H1 (cell line): ENCODE data around the gene MYOZ2. TPM values are rescaled to one million over a fixed set of nuclear protein-coding genes. Genes with fewer than 3 reads are reported as not detected.

Source experiments
- CTCF ChIA-PET: fragments of 300-600 bp; sonication (Branson Sonifier 250); formaldehyde crosslinking; loops from one replicate; lab custom pipeline; 2021; ENCODE audit not compliant: partially characterized antibody; lab: Charles Lee
- POLR2A ChIA-PET: fragments of 300-600 bp; sonication (Branson Sonifier 250); formaldehyde crosslinking; loops from one replicate; lab custom pipeline; 2021; ENCODE audit warnings: inconsistent platforms; ENCODE audit not compliant: partially characterized antibody; lab: Charles Lee
- DNase-seq, 2 experiments: peaks; one replicate each; pipeline versions ENCODE4 v3.0.0 to v3.0.0-alpha.2; 2010 to 2022; ENCODE audit warnings: low spot score in 2 of 2, low read depth in 1 of 2, mixed read lengths in 1 of 2
- FAIRE-seq: peaks from 2 replicates; lab custom pipeline; 2011; peaks lifted over from hg19 to GRCh38; lab: Jason Lieb, UNC
- H2AFZ ChIP-seq: 2 replicates; pipeline ENCODE4 v1.8.1; 2012; ENCODE audit warnings: low read length, inconsistent platforms
- H2AK5ac ChIP-seq: 2 replicates; pipeline ENCODE4 v1.6.1; 2013; ENCODE audit warnings: low read depth, low read length
- H2BK120ac ChIP-seq: replicated peaks from 2 replicates; pipeline ENCODE3; 2013; ENCODE audit warnings: low read depth, low read length, inconsistent platforms
- H2BK12ac ChIP-seq: 2 replicates; pipeline ENCODE4 v1.6.1; 2013; ENCODE audit warnings: low read depth, low read length
- H2BK15ac ChIP-seq: 2 replicates; pipeline ENCODE4 v1.6.1; 2013; ENCODE audit warnings: low read length
- H2BK20ac ChIP-seq: 2 replicates; pipeline ENCODE4 v1.6.1; 2013; ENCODE audit warnings: low read length
- H2BK5ac ChIP-seq: 2 replicates; pipeline ENCODE4 v1.6.1; 2013; ENCODE audit warnings: low read depth, low read length
- H3K14ac ChIP-seq: 2 replicates; pipeline ENCODE4 v1.6.1; 2013; ENCODE audit warnings: inconsistent platforms; ENCODE audit not compliant: insufficient read length
- H3K18ac ChIP-seq: 2 replicates; pipeline ENCODE4 v1.6.1; 2013; ENCODE audit warnings: low read length; ENCODE audit errors: extremely low read depth
- H3K23ac ChIP-seq: 2 replicates; pipeline ENCODE4 v1.6.1; 2013; ENCODE audit warnings: inconsistent platforms; ENCODE audit not compliant: insufficient read length
- H3K23me2 ChIP-seq: 2 replicates; pipeline ENCODE4 v1.6.1; 2013; ENCODE audit warnings: low read depth, low read length
- H3K27ac ChIP-seq: 2 replicates; pipeline ENCODE4 v1.6.1; 2011; ENCODE audit warnings: low read depth, low read length, inconsistent platforms
- H3K27me3 ChIP-seq, 4 experiments: replicated peaks in 1 of 4; 1 replicate in 1 of 4; 2 replicates in 3 of 4; pipeline versions ENCODE4 v1.6.1 to v1.8.1; 2011 to 2013; ENCODE audit warnings: low read length in 3 of 4, mild to moderate bottlenecking in 3 of 4, inconsistent platforms in 2 of 4, mixed read lengths in 2 of 4, moderate library complexity in 1 of 4; ENCODE audit not compliant: control insufficient read depth in 3 of 4, insufficient read depth in 3 of 4; ENCODE audit errors: extremely low read depth in 1 of 4
- H3K36me3 ChIP-seq, 4 experiments: 2 replicates each; pipeline versions ENCODE4 v1.6.1 to v1.8.1; 2011 to 2013; ENCODE audit warnings: mild to moderate bottlenecking in 4 of 4, low read length in 3 of 4, moderate library complexity in 2 of 4, control low read depth in 1 of 4, inconsistent platforms in 1 of 4; ENCODE audit not compliant: insufficient read depth in 4 of 4, control insufficient read depth in 2 of 4
- H3K4ac ChIP-seq: replicated peaks from 2 replicates; pipeline ENCODE3; 2013; ENCODE audit warnings: low read length, low read depth, mixed read lengths, inconsistent platforms; ENCODE audit not compliant: insufficient read length
- H3K4me1 ChIP-seq, 4 experiments: replicated peaks in 1 of 4; 1 replicate in 1 of 4; 2 replicates in 3 of 4; pipeline versions ENCODE4 v1.6.1 to v1.8.1; 2011 to 2013; ENCODE audit warnings: low read length in 3 of 4, inconsistent platforms in 2 of 4, mixed read lengths in 1 of 4; ENCODE audit not compliant: insufficient read depth in 4 of 4, control insufficient read depth in 3 of 4
- H3K4me2 ChIP-seq, 2 experiments: 2 replicates each; pipeline versions ENCODE4 v1.6.1 to v1.8.1; 2011 to 2013; ENCODE audit warnings: low read depth in 2 of 2, low read length in 2 of 2, control low read depth in 1 of 2, inconsistent platforms in 1 of 2, mild to moderate bottlenecking in 1 of 2; ENCODE audit not compliant: insufficient read depth in 1 of 2
- H3K4me3 ChIP-seq, 4 experiments: fragments of 200-600, 300-600 bp in 1 of 4; sonication (generic), shearing (Covaris generic), sonication (Bioruptor Twin) in 1 of 4; 2 replicates each; pipeline versions ENCODE4 v1.5.1 to v1.8.1; 2011 to 2016; ENCODE audit warnings: low read length in 4 of 4, low read depth in 3 of 4, control low read depth in 2 of 4, inconsistent platforms in 2 of 4, mild to moderate bottlenecking in 2 of 4, mixed read lengths in 1 of 4, moderate library complexity in 1 of 4; ENCODE audit not compliant: insufficient read depth in 2 of 4; ENCODE audit errors: extremely low read depth in 1 of 4
- H3K56ac ChIP-seq: replicated peaks from 2 replicates; pipeline ENCODE3; 2013; ENCODE audit warnings: low read depth, mild to moderate bottlenecking, mixed read lengths, low read length, inconsistent platforms; ENCODE audit not compliant: insufficient read length
- H3K79me1 ChIP-seq: 2 replicates; pipeline ENCODE4 v1.6.1; 2013; ENCODE audit warnings: low read depth, low read length, control low read depth
- H3K79me2 ChIP-seq, 2 experiments: 2 replicates each; pipeline versions ENCODE4 v1.6.1 to v1.8.1; 2012 to 2013; ENCODE audit warnings: low read length in 2 of 2, mild to moderate bottlenecking in 2 of 2, inconsistent platforms in 1 of 2; ENCODE audit not compliant: insufficient read depth in 2 of 2, control insufficient read depth in 1 of 2
- H3K9ac ChIP-seq, 4 experiments: replicated peaks in 1 of 4; 1 replicate in 1 of 4; 2 replicates in 3 of 4; pipeline versions ENCODE4 v1.6.1 to v1.8.1; 2011 to 2013; ENCODE audit warnings: low read depth in 3 of 4, low read length in 3 of 4, control low read depth in 2 of 4, mild to moderate bottlenecking in 2 of 4, moderate library complexity in 2 of 4, inconsistent platforms in 1 of 4; ENCODE audit errors: extremely low read depth in 1 of 4
- H3K9me3 ChIP-seq, 2 experiments: 2 replicates each; pipeline versions ENCODE4 v1.6.1 to v1.8.1; 2012 to 2013; ENCODE audit warnings: mild to moderate bottlenecking in 2 of 2, moderate library complexity in 2 of 2, control low read depth in 1 of 2, inconsistent platforms in 1 of 2, low read depth in 1 of 2, low read length in 1 of 2, mixed read lengths in 1 of 2; ENCODE audit not compliant: insufficient read depth in 2 of 2
- H4K20me1 ChIP-seq, 2 experiments: replicated peaks in 1 of 2; 2 replicates each; pipeline versions ENCODE3 to v1.8.1; 2011 to 2013; ENCODE audit warnings: inconsistent platforms in 2 of 2, low read length in 2 of 2, mild to moderate bottlenecking in 1 of 2; ENCODE audit not compliant: insufficient read depth in 2 of 2, control insufficient read depth in 1 of 2
- H4K5ac ChIP-seq: 2 replicates; pipeline ENCODE4 v1.6.1; 2013; ENCODE audit warnings: low read length, low read depth, mixed read lengths, inconsistent platforms; ENCODE audit not compliant: insufficient read length
- H4K8ac ChIP-seq: 2 replicates; pipeline ENCODE4 v1.8.0; 2013; ENCODE audit warnings: mild to moderate bottlenecking, moderate library complexity, low read length, inconsistent platforms; ENCODE audit not compliant: insufficient read depth; ENCODE audit errors: extremely low read depth
- H4K91ac ChIP-seq: replicated peaks from 2 replicates; pipeline ENCODE3; 2013; ENCODE audit warnings: low read length, mixed read lengths, inconsistent platforms; ENCODE audit not compliant: insufficient read length
- BCL11A ChIP-seq, 2 experiments: IDR thresholded peaks; one replicate each; pipeline ENCODE4 v1.6.1; 2011; ENCODE audit warnings: low read depth in 2 of 2, low read length in 2 of 2, mild to moderate bottlenecking in 2 of 2
- GTF2F1 ChIP-seq: IDR thresholded peaks from 2 replicates; pipeline ENCODE4 v1.6.1; 2012; ENCODE audit warnings: low read depth, low read length, improper control_type of control experiment, borderline replicate concordance
- NANOG ChIP-seq: IDR thresholded peaks from 2 replicates; pipeline ENCODE4 v1.6.1; 2011; ENCODE audit warnings: low read length, low read depth, mild to moderate bottlenecking, inconsistent platforms; ENCODE audit not compliant: insufficient read depth, poor library complexity, severe bottlenecking
- SAP30 ChIP-seq: fragments of 300-600 bp; sonication (generic); IDR thresholded peaks from 2 replicates; pipeline ENCODE4 v1.7.1; 2012; ENCODE audit warnings: low read length, moderate library complexity, mild to moderate bottlenecking, inconsistent platforms; ENCODE audit not compliant: insufficient read depth, insufficient replicate concordance
- SRF ChIP-seq: IDR thresholded peaks from 2 replicates; pipeline ENCODE4 v1.6.1; 2011; ENCODE audit warnings: mild to moderate bottlenecking, low read depth, low read length, moderate library complexity
- SUZ12 ChIP-seq: fragments of 200-600 bp; sonication (generic); IDR thresholded peaks from 2 replicates; pipeline ENCODE4 v1.6.1; 2012; ENCODE audit warnings: mild to moderate bottlenecking, inconsistent platforms, low read length, moderate library complexity, mixed read lengths
- WGBS, 2 experiments: shearing (Covaris generic) in 1 of 2; methylation state at CpG; one replicate each; pipeline versions ENCODE4 v1.1.6 to v1.1.7; 2013 to 2015; ENCODE audit warnings: low lambda C conversion rate in 2 of 2, mixed read lengths in 2 of 2, inconsistent platforms in 1 of 2, low coverage in 1 of 2, missing lambda C conversion rate in 1 of 2; ENCODE audit not compliant: insufficient replicate concordance in 2 of 2, insufficient coverage in 1 of 2, insufficient read length in 1 of 2; ENCODE audit errors: extremely low coverage in 1 of 2, missing lambda C conversion rate in 1 of 2; 5-methylcytosine and 5-hydroxymethylcytosine counted together
- polyA plus RNA-seq, 7 experiments: library from polyadenylated mRNA; depleted of rRNA in 3 of 7; stranded (reverse) in 5 of 7; unstranded in 2 of 7; fragments of >200 nt in 5 of 7; fragments of 200-250 nt in 2 of 7; gene quantifications; 1 replicate in 5 of 7; 2 replicates in 1 of 7; 4 replicates in 1 of 7; pipeline versions ENCODE4 v1.2.1 to v1.2.3, GENCODE V29; 2011 to 2013; ENCODE audit warnings: missing spikeins in 2 of 7, mixed read lengths in 2 of 7
- total RNA-seq: library from RNA; stranded (reverse); fragmentation: NEBNext Ultra II Directional; extraction: Animal tissue kit (Norgen Biotek cat#: 25700); gene quantifications from 2 replicates; pipeline ENCODE4 v1.2.1, GENCODE V29; 2021

MYOZ2 gene
- total and polyA plus RNA-seq, 2 of the 8 experiments (the other 6 are each of a cell fraction or from before 2014, with no cell fraction given): not detected

DNA sequence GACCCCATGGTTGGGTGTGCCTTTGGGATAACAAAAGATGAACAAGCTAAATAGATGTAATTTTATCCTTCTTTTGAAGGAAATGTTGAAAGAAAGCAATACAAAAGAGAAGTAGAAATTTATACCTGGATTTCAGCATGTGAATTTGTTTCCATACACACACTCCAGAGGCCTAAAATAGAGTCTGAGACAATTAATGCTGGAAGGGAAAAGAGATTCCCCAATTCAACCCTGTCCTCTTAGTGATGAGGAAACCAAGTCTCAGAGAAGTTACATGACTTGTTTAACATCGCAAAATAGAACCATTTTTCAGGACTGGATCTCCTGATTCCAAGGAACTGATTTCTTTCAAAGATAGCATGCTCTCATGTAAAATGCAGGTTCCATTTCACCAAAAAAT lies 37.3 kb upstream of the MYOZ2 start:
- Histone ChIP-seq H3K79me2 (no peaks in the 10 kb centered on the region), H2BK12ac (no peak overlapping the region)
- CTCF ChIA-PET: no interaction called here
- TF ChIP-seq SAP30: no peak
- no peak for TF ChIP-seq NANOG
- no peak for TF ChIP-seq BCL11A (IDR thresholded peaks at IDR 0.05; ENCODE audit: low read depth in 2 of 2, low read length in 2 of 2)
- TF ChIP-seq GTF2F1: no peak
- TF ChIP-seq SUZ12: no peak
- no peak for TF ChIP-seq SRF

More for the DNA sequence above, 37.3 kb upstream of the MYOZ2 start:
- no peak overlapping the region for H3K14ac ChIP-seq
- no peak overlapping the region for H2BK20ac ChIP-seq
- no peak overlapping the region for H3K56ac ChIP-seq
- no peaks in the 10 kb centered on the region for H4K20me1 ChIP-seq
- no peak overlapping the region for H3K4me2 ChIP-seq
- no peak for DNase-seq
- H4K91ac ChIP-seq: no peak overlapping the region
- WGBS, 2 experiments: 89% methylated on average over 1 of the region's 1 CpG; no CpG with 5 or more reads in 1 of the 2 experiments
- no peak overlapping the region for H2BK120ac ChIP-seq
- no peaks in the 10 kb centered on the region for H3K27me3 ChIP-seq
- no peaks in the 10 kb centered on the region for H3K23me2 ChIP-seq
- H2BK15ac ChIP-seq: no peak overlapping the region
- POLR2A ChIA-PET: no interaction called here
- H3K18ac ChIP-seq: no peak overlapping the region
- H2AFZ ChIP-seq: no peak overlapping the region
- no peak overlapping the region for H2AK5ac ChIP-seq
- H3K9me3 ChIP-seq: no peaks in the 10 kb centered on the region
- no peaks in the 10 kb centered on the region for H3K79me1 ChIP-seq
- H3K4me3 ChIP-seq: no peak overlapping the region
- FAIRE-seq: no peak
- no peak overlapping the region for H3K23ac ChIP-seq
- no peak overlapping the region for H3K4ac ChIP-seq
- no peak overlapping the region for H3K27ac ChIP-seq
- no peak overlapping the region for H4K8ac ChIP-seq
- H3K9ac ChIP-seq: no peak overlapping the region
- H3K36me3 ChIP-seq: no peaks in the 10 kb centered on the region; a peak in 1 of 8 replicates
- H2BK5ac ChIP-seq: no peak overlapping the region
- no peaks in the 10 kb centered on the region for H3K4me1 ChIP-seq
- H4K5ac ChIP-seq: no peak overlapping the region
